Caco-2 (cell line): ENCODE results near the gene LIMCH1. TPM values are rescaled to one million over a fixed set of nuclear protein-coding genes. Genes with fewer than 3 reads are reported as not detected.

Source experiments
- BruUV-seq: library from RNA; stranded (reverse); fragments of 400-500 nt; replicated peaks from 2 replicates; lab custom pipeline; 2021; lab: Mats Ljungman, UMichigan
- CTCF ChIA-PET: fragments of 300-600 bp; sonication (Branson Sonifier 250); formaldehyde crosslinking; loops from one replicate; lab custom pipeline; 2022; ENCODE audit warnings: antibody characterized with exemption; lab: Charles Lee
- POLR2A ChIA-PET: fragments of 300-600 bp; sonication (Branson Sonifier 250); formaldehyde crosslinking; loops from one replicate; lab custom pipeline; 2022; ENCODE audit warnings: antibody characterized with exemption; lab: Charles Lee
- DNase-seq, 2 experiments: peaks; one replicate each; pipeline versions ENCODE4 v3.0.0 to v3.0.0-alpha.2; 2020 to 2022
- H3K27me3 ChIP-seq: replicated peaks from 2 replicates; pipeline ENCODE4 v1.6.0; 2011; ENCODE audit warnings: low read length; ENCODE audit not compliant: control insufficient read depth, insufficient read depth
- H3K36me3 ChIP-seq: 2 replicates; pipeline ENCODE4 v1.5.1; 2011; ENCODE audit warnings: low read length; ENCODE audit not compliant: control insufficient read depth, insufficient read depth
- H3K4me1 ChIP-seq: fragments of 250-450 bp; sonication (Bioruptor Pico); 2 replicates; pipeline ENCODE4 v1.5.1; 2020; ENCODE audit warnings: mild to moderate bottlenecking
- H3K4me3 ChIP-seq: 2 replicates; pipeline ENCODE4 v1.5.1; 2011; ENCODE audit warnings: low read depth, mild to moderate bottlenecking, control low read depth, low read length
- H3K9me3 ChIP-seq: fragments of 250-450 bp; sonication (Bioruptor Pico); 2 replicates; pipeline ENCODE4 v1.5.1; 2020; ENCODE audit warnings: mild to moderate bottlenecking, moderate library complexity
- H3K27ac Mint-ChIP-seq: one replicate; pipeline ENCODE4 v1.8.0; 2022; ENCODE audit warnings: mixed read lengths; ENCODE audit not compliant: unreplicated experiment
- H3K27me3 Mint-ChIP-seq: one replicate; pipeline ENCODE4 v1.8.0; 2022; ENCODE audit warnings: mixed read lengths; ENCODE audit not compliant: insufficient read depth, unreplicated experiment
- H3K36me3 Mint-ChIP-seq: one replicate; pipeline ENCODE4 v1.8.0; 2022; ENCODE audit warnings: mild to moderate bottlenecking, mixed read lengths; ENCODE audit not compliant: insufficient read depth, unreplicated experiment
- H3K4me1 Mint-ChIP-seq: one replicate; pipeline ENCODE4 v1.8.0; 2022; ENCODE audit warnings: low read depth, mixed read lengths; ENCODE audit not compliant: unreplicated experiment
- H3K4me3 Mint-ChIP-seq: one replicate; pipeline ENCODE4 v1.8.0; 2022; ENCODE audit warnings: mild to moderate bottlenecking, moderate library complexity, mixed read lengths; ENCODE audit not compliant: unreplicated experiment
- H3K9me3 Mint-ChIP-seq: one replicate; pipeline ENCODE4 v1.8.0; 2022; ENCODE audit warnings: mixed read lengths; ENCODE audit not compliant: unreplicated experiment
- intact Hi-C: fragments of 100-400 bp; cut with micrococcal nuclease; formaldehyde crosslinking; loops from one replicate; pipeline ENCODE4 v1.10.0; 2022; ENCODE audit not compliant: unreplicated experiment
- total RNA-seq: library from RNA; stranded (reverse); gene quantifications from 2 replicates; pipeline ENCODE4 v1.2.3, GENCODE V29; 2022
- TF ChIP-seq, protein P1 (sequence below), 2 experiments: fragments of 200-600 bp in 1 of 2; IDR thresholded peaks; 1 replicate in 1 of 2; 2 replicates in 1 of 2; pipeline versions ENCODE4 v1.5.1 to v1.8.0; 2011 to 2022; ENCODE audit warnings: antibody characterized with exemption in 1 of 2, control low read depth in 1 of 2, inconsistent platforms in 1 of 2, low read depth in 1 of 2, low read length in 1 of 2, mild to moderate bottlenecking in 1 of 2, moderate library complexity in 1 of 2; ENCODE audit not compliant: insufficient read depth in 1 of 2, severe bottlenecking in 1 of 2, unreplicated experiment in 1 of 2

Gene LIMCH1
- total RNA-seq, 1 experiment from 2014 or later: 8.4 TPM

DNA sequence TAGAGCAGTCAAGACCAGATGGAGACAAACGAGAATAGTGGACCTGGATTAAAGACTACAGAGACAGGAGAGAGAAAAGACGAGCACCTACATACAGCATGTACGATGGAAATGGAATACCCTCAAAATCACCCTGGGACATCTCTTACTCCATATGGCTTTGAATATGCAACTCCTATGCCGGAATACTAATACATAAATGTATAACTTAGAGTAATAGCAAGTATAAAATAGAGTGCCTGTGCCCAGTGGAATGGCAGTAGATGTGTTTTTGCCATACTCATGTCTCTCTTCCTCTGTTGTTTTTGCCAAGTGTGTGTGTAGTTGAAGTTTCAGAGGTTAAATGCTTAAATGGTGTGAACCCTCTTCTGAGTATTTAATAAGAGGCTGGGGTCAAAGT lies 39.8 kb upstream of the LIMCH1 start:
- H3K27me3 Mint-ChIP-seq: no peaks in the 10 kb centered on the region
- no peaks in the 10 kb centered on the region for H3K9me3 Mint-ChIP-seq
- H3K36me3 Mint-ChIP-seq: no peaks in the 10 kb centered on the region
- no peaks in the 10 kb centered on the region for H3K4me1 Mint-ChIP-seq
- H3K4me1 ChIP-seq: no peaks in the 10 kb centered on the region
- no peak overlapping the region for H3K4me3 Mint-ChIP-seq
- DNase-seq: no peak
- H3K4me3 ChIP-seq: no peak overlapping the region
- no peaks in the 10 kb centered on the region for H3K36me3 ChIP-seq
- H3K27me3 ChIP-seq: no peaks in the 10 kb centered on the region
- BruUV-seq: no TSS peak
- no peak overlapping the region for H3K27ac Mint-ChIP-seq
- CTCF ChIA-PET: no interaction called here
- no peaks in the 10 kb centered on the region for H3K9me3 ChIP-seq
- TF ChIP-seq, protein P1, sequence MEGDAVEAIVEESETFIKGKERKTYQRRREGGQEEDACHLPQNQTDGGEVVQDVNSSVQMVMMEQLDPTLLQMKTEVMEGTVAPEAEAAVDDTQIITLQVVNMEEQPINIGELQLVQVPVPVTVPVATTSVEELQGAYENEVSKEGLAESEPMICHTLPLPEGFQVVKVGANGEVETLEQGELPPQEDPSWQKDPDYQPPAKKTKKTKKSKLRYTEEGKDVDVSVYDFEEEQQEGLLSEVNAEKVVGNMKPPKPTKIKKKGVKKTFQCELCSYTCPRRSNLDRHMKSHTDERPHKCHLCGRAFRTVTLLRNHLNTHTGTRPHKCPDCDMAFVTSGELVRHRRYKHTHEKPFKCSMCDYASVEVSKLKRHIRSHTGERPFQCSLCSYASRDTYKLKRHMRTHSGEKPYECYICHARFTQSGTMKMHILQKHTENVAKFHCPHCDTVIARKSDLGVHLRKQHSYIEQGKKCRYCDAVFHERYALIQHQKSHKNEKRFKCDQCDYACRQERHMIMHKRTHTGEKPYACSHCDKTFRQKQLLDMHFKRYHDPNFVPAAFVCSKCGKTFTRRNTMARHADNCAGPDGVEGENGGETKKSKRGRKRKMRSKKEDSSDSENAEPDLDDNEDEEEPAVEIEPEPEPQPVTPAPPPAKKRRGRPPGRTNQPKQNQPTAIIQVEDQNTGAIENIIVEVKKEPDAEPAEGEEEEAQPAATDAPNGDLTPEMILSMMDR (IDR thresholded peaks at IDR 0.05; ENCODE audit: insufficient read depth in 1 of 2, low read depth in 1 of 2, low read length in 1 of 2, severe bottlenecking in 1 of 2, unreplicated experiment in 1 of 2): no peak
- POLR2A ChIA-PET: no interaction called here
- intact Hi-C loops: no loop called here

DNA sequence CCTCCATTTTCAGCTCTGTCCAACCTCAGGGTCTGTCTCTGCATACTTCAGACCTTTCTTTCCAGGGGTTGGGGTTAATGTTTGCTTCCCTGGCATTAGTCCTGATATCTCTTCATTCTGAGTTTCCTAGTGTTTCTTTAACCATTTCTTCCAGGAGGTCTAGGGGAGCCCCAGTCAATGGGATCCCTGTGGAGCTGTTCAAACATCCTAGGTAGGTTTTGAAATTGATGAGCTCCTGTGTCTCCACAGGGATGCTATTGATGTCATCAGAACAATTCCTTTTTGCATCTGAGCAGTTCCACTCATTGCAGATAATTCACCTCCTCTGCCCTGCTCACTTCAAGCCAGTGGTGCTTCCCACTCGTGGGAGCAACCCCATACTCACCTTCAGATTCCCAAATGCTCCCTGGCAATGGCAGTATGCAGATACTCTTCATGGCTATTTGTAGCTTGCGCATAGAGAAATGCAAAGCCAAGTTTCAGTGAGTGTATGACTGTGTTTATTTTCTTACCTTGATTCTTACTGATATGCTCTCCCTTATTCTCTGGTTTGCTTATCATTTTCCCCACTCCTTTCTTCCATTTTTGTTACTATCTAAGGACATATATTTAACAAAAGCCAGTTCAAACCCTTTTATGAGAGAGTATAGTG lies 33.7 kb upstream of the LIMCH1 start:
- ChIA-PET CTCF (no interaction called here), POLR2A (no interaction called here)
- no peaks in the 10 kb centered on the region for H3K27me3 ChIP-seq
- Mint-ChIP-seq H3K4me3 (no peak overlapping the region), H3K27me3 (no peaks in the 10 kb centered on the region), H3K4me1 (peaks cover 35% of the 10 kb centered on the region), H3K27ac (no peak overlapping the region), H3K36me3 (peaks cover 7% of the 10 kb centered on the region), H3K9me3 (peaks cover 14% of the 10 kb centered on the region)
- intact Hi-C loops: no loop called here
- no peak overlapping the region for H3K4me3 ChIP-seq
- no peaks in the 10 kb centered on the region for H3K36me3 ChIP-seq
- H3K4me1 ChIP-seq: peaks cover 36% of the 10 kb centered on the region
- peaks cover 5% of the 10 kb centered on the region; the same call in 1 of the 2 replicates for H3K9me3 ChIP-seq
- TF ChIP-seq, protein P1 (IDR thresholded peaks at IDR 0.05; ENCODE audit: insufficient read depth in 1 of 2, low read depth in 1 of 2, low read length in 1 of 2, severe bottlenecking in 1 of 2, unreplicated experiment in 1 of 2): no peak
- DNase-seq: no peak
- BruUV-seq: no TSS peak

DNA sequence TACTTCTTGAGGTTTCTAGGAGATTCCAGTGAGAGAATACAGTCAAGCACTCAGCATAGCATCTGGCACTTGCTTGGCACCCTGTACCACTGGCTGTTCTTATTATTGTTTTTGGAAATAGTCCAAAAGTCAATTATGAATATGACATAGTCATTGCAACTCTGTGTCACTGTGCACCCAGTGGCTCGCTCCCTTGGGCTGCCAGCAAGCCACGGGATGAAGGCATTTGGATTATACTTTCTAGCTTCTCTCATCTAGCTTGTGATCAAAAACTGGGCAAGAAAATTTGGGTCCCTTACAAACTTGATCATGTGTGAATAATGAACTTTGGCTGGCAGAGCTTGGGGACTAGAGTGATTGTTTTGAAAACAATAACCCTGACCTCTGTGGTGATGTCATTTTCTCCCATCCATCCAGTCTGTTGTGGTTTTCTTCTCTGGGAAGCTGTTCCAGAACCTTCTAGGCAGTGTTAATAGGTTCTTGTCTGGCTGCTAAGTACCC lies 32.7 kb upstream of the LIMCH1 start:
- CTCF ChIA-PET: interaction anchor here (0.8 kb wide), 1 partner anchor 25 kb away, joined by 4 read pairs; no protein-coding TSS in a partner anchor
- Histone ChIP-seq H3K9me3 (peaks cover 5% of the 10 kb centered on the region; the same call in 1 of the 2 replicates), H3K36me3 (no peaks in the 10 kb centered on the region), H3K4me1 (peaks cover 36% of the 10 kb centered on the region), H3K27me3 (no peaks in the 10 kb centered on the region), H3K4me3 (no peak overlapping the region)
- H3K36me3 Mint-ChIP-seq: peaks cover 7% of the 10 kb centered on the region
- H3K4me1 Mint-ChIP-seq: peaks cover 35% of the 10 kb centered on the region
- POLR2A ChIA-PET: no interaction called here
- TF ChIP-seq, protein P1 (IDR thresholded peaks at IDR 0.05; ENCODE audit: insufficient read depth in 1 of 2, low read depth in 1 of 2, low read length in 1 of 2, severe bottlenecking in 1 of 2, unreplicated experiment in 1 of 2): no peak
- H3K27ac Mint-ChIP-seq: peak overlapping the region; percentile 72
- no TSS peak for BruUV-seq
- no peak for DNase-seq
- no peaks in the 10 kb centered on the region for H3K27me3 Mint-ChIP-seq
- peaks cover 14% of the 10 kb centered on the region for H3K9me3 Mint-ChIP-seq
- intact Hi-C loops: no loop called here
- no peak overlapping the region for H3K4me3 Mint-ChIP-seq
